Brain microvascular endothelial cell (primary cell): ENCODE results near the gene RCN1.

Experiments used
- DNase-seq: peaks from one replicate; pipeline ENCODE4 v3.0.0-alpha.2; 2020
- H3K27ac ChIP-seq: fragments of 250-450 bp; sonication (Bioruptor Pico); 2 replicates; pipeline ENCODE4 v1.5.1; 2020; ENCODE audit warnings: mild to moderate bottlenecking, moderate library complexity
- H3K27me3 ChIP-seq: fragments of 250-450 bp; sonication (Bioruptor Pico); replicated peaks from 2 replicates; pipeline ENCODE4 v1.5.1; 2020; ENCODE audit warnings: mild to moderate bottlenecking
- H3K36me3 ChIP-seq: fragments of 250-450 bp; sonication (Bioruptor Pico); replicated peaks from 2 replicates; pipeline ENCODE4 v1.5.1; 2020; ENCODE audit warnings: mild to moderate bottlenecking
- H3K4me3 ChIP-seq: 2 replicates; pipeline ENCODE4 v1.5.1; 2011; ENCODE audit warnings: low read depth, mild to moderate bottlenecking, control low read depth, low read length, moderate library complexity
- CTCF ChIP-seq: IDR thresholded peaks from 2 replicates; pipeline ENCODE4 v1.5.1; 2011; ENCODE audit warnings: low read depth, mild to moderate bottlenecking, moderate library complexity, low read length, control low read depth, inconsistent platforms; ENCODE audit errors: missing control alignments
- in situ Hi-C: cut with HindIII; loops from 2 replicates; pipeline ENCODE4 v1.10.0; 2017; ENCODE audit warnings: low sequenced_read_pairs, low pct_ligation_motif_present

RCN1 gene

DNA sequence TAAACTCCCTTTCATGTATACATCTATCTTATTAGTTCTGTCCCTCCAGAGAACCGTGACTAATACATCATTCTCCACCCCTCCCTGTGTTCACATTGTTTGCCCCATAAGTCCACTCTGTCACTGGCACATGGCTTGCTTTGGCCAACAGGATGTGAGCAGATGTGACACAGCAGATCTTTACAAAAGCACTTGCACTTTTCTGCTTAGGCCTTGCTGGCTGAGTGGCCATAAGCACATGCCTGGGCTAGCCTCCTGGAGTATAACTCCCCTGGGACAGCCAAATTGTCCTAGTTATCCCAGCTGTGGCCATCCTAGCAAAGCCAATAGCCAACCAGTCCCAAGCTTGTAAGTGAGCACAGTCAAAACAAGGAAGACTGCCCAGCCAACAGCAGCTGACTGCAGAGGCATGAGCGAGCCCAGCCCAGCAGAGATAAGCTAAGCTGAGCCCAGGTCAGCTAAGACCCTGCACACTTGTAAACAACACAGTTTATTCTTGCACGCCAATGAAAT lies 9.7 kb upstream of the RCN1 start:
- DNase-seq: peak; percentile 40
- Histone ChIP-seq H3K27ac (no peak overlapping the region), H3K4me3 (no peak overlapping the region), H3K27me3 (no peaks in the 10 kb centered on the region), H3K36me3 (no peaks in the 10 kb centered on the region)
- in situ Hi-C loops: no loop called here
- no peak for TF ChIP-seq CTCF

GRCh38 chr11:32081901-32082300 lies 9.0 kb upstream of the RCN1 start:
- Histone ChIP-seq H3K36me3 (no peaks in the 10 kb centered on the region), H3K27me3 (no peaks in the 10 kb centered on the region), H3K4me3 (no peak overlapping the region), H3K27ac (no peak overlapping the region)
- no peak for DNase-seq
- in situ Hi-C loops: no loop called here
- no peak for TF ChIP-seq CTCF

GRCh38 chr11:32082346-32082986 lies 8.4 kb upstream of the RCN1 start:
- no peak for DNase-seq
- TF ChIP-seq CTCF: no peak
- Histone ChIP-seq H3K27me3 (no peaks in the 10 kb centered on the region), H3K27ac (no peak overlapping the region), H3K4me3 (no peak overlapping the region), H3K36me3 (no peaks in the 10 kb centered on the region)
- in situ Hi-C loops: no loop called here

DNA sequence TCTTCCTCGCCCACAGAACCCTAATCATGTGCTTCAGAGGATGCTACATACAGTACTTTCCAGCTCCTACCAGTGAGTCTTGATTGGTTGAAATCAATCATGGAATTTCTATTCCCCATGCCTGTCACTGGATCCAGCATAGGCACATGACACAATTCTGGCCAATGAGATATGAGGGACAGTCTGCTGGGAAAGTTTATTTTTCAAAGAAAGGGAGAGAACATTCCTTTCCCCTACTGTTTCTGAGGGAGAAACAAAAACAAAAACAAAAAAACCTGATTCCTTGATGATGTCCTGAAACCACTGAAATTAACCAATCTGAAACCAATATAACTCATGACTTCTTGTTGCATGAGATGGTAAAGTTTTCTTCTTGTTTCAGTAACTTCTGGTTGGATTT lies 3.3 kb upstream of the RCN1 start:
- TF ChIP-seq CTCF: no peak
- no peak overlapping the region for H3K4me3 ChIP-seq
- in situ Hi-C loops: no loop called here
- no peaks in the 10 kb centered on the region for H3K36me3 ChIP-seq
- H3K27me3 ChIP-seq: no peaks in the 10 kb centered on the region
- H3K27ac ChIP-seq: peak overlapping the region; percentile 95
- peak; percentile 81 for DNase-seq

DNA sequence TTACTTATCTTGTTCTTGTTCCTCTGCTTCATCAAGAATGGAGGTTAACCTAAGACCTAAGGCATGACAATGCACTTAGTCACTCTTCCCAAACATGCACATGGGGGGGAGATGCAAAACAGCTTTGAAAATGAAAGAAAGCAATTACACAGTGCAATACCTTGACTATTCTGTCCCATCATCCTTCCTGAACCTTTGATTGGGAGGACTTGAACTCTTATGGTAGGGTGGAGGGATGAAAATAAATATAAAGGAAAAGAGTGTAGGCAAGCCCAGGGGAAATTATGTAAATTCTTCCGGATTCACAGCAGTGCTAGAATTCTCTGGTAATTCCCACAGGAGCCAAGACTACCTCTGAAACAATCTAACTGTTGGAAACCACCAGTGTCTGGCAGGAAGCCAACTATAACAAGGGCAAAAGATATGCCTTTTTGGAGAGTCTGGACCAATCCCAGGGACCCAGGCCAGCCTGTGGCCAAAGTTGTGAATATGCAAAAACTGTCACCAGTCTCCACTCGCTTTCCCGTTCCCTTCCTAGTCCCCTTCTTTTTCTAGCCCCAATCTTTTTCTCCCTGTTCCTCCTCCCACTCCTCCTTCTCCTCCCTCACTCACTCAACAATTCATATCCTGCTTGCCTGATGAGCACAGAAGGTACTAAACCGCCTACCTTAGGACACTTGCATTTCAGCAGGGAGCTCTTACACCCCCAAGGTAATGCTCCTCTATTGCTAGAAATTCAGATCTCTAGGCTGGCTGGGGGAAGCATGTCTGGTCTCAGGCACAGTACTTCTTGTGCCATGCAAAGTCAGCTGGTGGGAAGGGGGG lies 2.5 kb upstream of the RCN1 start:
- H3K4me3 ChIP-seq: peak overlapping the region; percentile 26
- in situ Hi-C loops: no loop called here
- no peak for TF ChIP-seq CTCF

More for the DNA sequence above, 2.5 kb upstream of the RCN1 start:
- peak overlapping the region; percentile 95 for H3K27ac ChIP-seq
- no peaks in the 10 kb centered on the region for H3K27me3 ChIP-seq
- H3K36me3 ChIP-seq: no peaks in the 10 kb centered on the region
- peak; percentile 95 for DNase-seq
